AG09319 (cell line): Measurements from ENCODE around the gene PSME3IP1.

Experiments used
- DNase-seq: peaks from one replicate; pipeline ENCODE4 v3.0.0-alpha.2; 2010; ENCODE audit warnings: low read depth; ENCODE audit errors: extremely low read depth
- TF ChIP-seq, protein P1 (sequence below): IDR thresholded peaks from 2 replicates; pipeline ENCODE4 v1.5.1; 2011; ENCODE audit warnings: low read depth, mild to moderate bottlenecking, inconsistent platforms, low read length, moderate library complexity

PSME3IP1 gene

GRCh38 chr16:57148481-57148880 is 37.4 kb downstream of the PSME3IP1 start:
- TF ChIP-seq, protein P1, sequence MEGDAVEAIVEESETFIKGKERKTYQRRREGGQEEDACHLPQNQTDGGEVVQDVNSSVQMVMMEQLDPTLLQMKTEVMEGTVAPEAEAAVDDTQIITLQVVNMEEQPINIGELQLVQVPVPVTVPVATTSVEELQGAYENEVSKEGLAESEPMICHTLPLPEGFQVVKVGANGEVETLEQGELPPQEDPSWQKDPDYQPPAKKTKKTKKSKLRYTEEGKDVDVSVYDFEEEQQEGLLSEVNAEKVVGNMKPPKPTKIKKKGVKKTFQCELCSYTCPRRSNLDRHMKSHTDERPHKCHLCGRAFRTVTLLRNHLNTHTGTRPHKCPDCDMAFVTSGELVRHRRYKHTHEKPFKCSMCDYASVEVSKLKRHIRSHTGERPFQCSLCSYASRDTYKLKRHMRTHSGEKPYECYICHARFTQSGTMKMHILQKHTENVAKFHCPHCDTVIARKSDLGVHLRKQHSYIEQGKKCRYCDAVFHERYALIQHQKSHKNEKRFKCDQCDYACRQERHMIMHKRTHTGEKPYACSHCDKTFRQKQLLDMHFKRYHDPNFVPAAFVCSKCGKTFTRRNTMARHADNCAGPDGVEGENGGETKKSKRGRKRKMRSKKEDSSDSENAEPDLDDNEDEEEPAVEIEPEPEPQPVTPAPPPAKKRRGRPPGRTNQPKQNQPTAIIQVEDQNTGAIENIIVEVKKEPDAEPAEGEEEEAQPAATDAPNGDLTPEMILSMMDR = no peak
- no peak for DNase-seq

GRCh38 chr16:57147381-57148221 is 38.2 kb downstream of the PSME3IP1 start:
- DNase-seq = peak; percentile 53
- TF ChIP-seq, protein P1 = no peak

DNA sequence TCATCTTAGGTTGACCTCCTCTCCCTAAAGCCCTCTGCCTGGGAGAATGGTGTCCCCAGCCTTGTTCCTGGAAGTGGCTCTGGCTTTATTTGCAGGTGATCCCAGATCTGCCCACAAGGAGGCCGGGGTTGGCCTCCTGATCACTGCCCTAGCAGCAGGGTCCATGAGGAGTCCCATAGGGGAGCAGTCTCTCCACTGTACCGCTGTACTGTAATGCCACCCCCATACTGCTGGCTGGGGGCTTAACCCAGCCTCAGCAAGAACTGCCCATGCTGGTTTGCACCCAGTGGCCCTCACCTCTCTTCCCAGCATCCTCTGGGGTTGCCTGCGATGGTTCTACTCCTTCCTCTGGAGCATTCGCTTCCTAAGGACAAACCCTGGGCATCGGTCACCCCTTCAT is 39.1 kb downstream of the PSME3IP1 start:
- TF ChIP-seq, protein P1 = no peak; the same call in 1 of the 2 replicates
- DNase-seq = no peak

DNA sequence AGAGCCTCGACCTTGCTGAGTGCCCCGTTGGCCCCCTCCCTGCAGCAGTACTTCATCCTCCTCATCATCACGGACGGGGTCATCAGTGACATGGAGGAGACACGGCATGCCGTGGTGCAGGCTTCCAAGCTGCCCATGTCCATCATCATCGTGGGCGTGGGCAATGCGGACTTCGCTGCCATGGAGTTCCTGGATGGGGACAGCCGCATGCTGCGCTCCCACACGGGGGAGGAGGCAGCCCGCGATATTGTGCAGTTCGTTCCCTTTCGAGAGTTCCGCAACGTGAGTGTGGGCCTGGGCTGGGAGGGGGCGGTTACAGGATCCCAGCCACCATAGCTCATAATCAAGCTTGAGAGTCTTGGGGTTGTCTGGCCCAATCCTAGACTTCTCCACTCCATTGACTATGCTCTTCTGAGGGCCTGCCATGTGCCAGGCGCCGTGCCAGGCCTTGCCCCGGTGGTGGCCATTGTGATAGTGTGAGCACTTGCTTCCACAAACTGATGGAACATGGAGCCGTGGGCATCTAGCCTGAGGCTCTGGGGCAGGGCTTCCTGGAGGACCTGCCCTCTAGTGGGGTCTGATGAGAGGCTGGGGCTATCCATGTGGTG is 39.7 kb downstream of the PSME3IP1 start:
- DNase-seq = no peak
- TF ChIP-seq, protein P1 = no peak

DNA sequence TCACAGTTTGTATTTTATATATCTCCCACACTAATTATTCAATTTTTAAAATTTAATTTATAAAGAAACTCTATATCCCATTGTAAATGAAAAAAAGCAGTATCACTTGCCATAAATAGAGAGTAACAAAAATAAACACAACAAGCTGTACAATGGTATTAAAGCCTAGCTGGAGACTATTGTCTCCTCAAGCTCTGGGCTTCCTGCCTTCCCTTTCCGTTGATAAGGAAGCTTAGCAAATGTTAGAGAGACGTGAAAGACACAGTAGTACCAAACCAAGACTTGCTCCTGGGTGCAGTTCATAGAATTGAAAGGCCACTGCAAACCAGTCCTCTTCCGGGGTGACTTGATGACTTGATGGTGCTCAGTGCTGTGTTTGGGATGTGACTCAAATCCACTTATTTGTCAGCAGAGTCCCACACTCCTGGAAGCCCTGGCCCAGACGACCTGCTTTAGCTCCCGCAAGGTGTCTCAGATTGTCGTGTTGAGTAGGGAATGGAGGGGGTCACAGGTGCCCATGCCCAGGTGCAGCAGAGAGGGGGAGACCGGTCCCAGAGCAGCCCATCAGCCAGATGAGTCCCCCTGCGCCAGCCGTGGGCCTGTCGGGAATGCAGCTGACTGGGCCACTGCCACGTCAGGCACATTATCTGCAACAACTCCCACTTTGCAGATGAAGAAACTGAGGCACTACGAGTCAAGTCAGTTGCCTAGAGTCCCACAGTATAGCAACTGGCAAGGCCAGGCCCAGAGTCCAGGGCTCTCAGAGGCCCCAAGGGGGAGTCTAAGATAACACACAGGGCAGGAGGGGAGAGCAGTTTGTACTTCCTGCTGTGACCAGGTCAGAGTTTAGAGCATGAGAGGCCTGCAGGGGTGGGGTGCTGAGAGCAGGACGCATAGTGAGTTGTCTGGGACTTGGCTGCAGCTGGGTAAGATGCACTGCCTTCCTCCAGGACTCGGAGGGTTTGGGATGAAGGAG is 40.5 kb downstream of the PSME3IP1 start:
- TF ChIP-seq, protein P1 = no peak
- no peak for DNase-seq

- TF ChIP-seq, protein P1 = no peak
These were observed 41.8 kb downstream of the PSME3IP1 start for GRCh38 chr16:57144027-57144426.

More at GRCh38 chr16:57144027-57144426, 41.8 kb downstream of the PSME3IP1 start:
- no peak for DNase-seq
